ENCODE measurements around the gene KLHDC4.
"Not testable (repeated sequence)": the region's sequence is repeated elsewhere in the genome, so short reads cannot be mapped to it uniquely, and the experiment has no call there.

The KLHDC4 gene

GRCh38 chr16:87724490-87725291 lies 41.1 kb downstream of the KLHDC4 start:
- no peak overlapping the region for H3K27ac ChIP-seq
- no peak for DNase-seq (ENCODE audit: low read depth, low spot score)

GRCh38 chr16:87723226-87723623 lies 42.6 kb downstream of the KLHDC4 start:
- DNase-seq (ENCODE audit: low read depth, low spot score), result no peak
- no peak overlapping the region for H3K27ac ChIP-seq

- H3K27ac ChIP-seq, result no peak overlapping the region
- no peak for DNase-seq (ENCODE audit: low read depth, low spot score)
Observed at GRCh38 chr16:87722590-87723225, 43.1 kb downstream of the KLHDC4 start.

- no peak for DNase-seq (ENCODE audit: low read depth, low spot score)
Observed at GRCh38 chr16:87721622-87722585, 43.9 kb downstream of the KLHDC4 start.

GRCh38 chr16:87720446-87720845 lies 45.3 kb downstream of the KLHDC4 start:
- no peak for DNase-seq (ENCODE audit: low read depth, low spot score)
- no peak overlapping the region for H3K27ac ChIP-seq

More at GRCh38 chr16:87721622-87722585, 43.9 kb downstream of the KLHDC4 start:
- no peak overlapping the region for H3K27ac ChIP-seq

- not testable (repeated sequence) for DNase-seq (ENCODE audit: low read depth, low spot score); H3K27ac ChIP-seq
Observed at GRCh38 chr16:87718831-87719230, 47.0 kb downstream of the KLHDC4 start.

- DNase-seq (ENCODE audit: low read depth, low spot score), result no peak
Observed at GRCh38 chr16:87715658-87716057, 50.1 kb downstream of the KLHDC4 start.

GRCh38 chr16:87715231-87715630 lies 50.6 kb downstream of the KLHDC4 start:
- no peak overlapping the region for H3K27ac ChIP-seq
- DNase-seq (ENCODE audit: low read depth, low spot score), result no peak

More at GRCh38 chr16:87715658-87716057, 50.1 kb downstream of the KLHDC4 start:
- H3K27ac ChIP-seq, result no peak overlapping the region

GRCh38 chr16:87713451-87714229 lies 52.1 kb downstream of the KLHDC4 start:
- no peak for DNase-seq (ENCODE audit: low read depth, low spot score)
- H3K27ac ChIP-seq, result no peak overlapping the region

- DNase-seq (ENCODE audit: low read depth, low spot score), result no peak
- H3K27ac ChIP-seq, result no peak overlapping the region
Observed at GRCh38 chr16:87712184-87712762, 53.5 kb downstream of the KLHDC4 start.

- no peak overlapping the region for H3K27ac ChIP-seq
- no peak for DNase-seq (ENCODE audit: low read depth, low spot score)
Observed at GRCh38 chr16:87710887-87711286, 54.9 kb downstream of the KLHDC4 start.

- no peak overlapping the region for H3K27ac ChIP-seq
- DNase-seq (ENCODE audit: low read depth, low spot score), result no peak
Observed at GRCh38 chr16:87709677-87710076, 56.1 kb downstream of the KLHDC4 start.

- no peak for DNase-seq (ENCODE audit: low read depth, low spot score)
- no peak overlapping the region for H3K27ac ChIP-seq
Observed at GRCh38 chr16:87708881-87709638, 56.7 kb downstream of the KLHDC4 start.

GRCh38 chr16:87707714-87708580 lies 57.8 kb downstream of the KLHDC4 start:
- H3K27ac ChIP-seq, result no peak overlapping the region
- DNase-seq (ENCODE audit: low read depth, low spot score), result no peak

- H3K27ac ChIP-seq, result no peak overlapping the region
Observed at GRCh38 chr16:87707097-87707496, 58.7 kb downstream of the KLHDC4 start.

GRCh38 chr16:87706278-87707000 lies 59.3 kb downstream of the KLHDC4 start:
- no peak for DNase-seq (ENCODE audit: low read depth, low spot score)
- no peak overlapping the region for H3K27ac ChIP-seq

More at GRCh38 chr16:87707097-87707496, 58.7 kb downstream of the KLHDC4 start:
- no peak for DNase-seq (ENCODE audit: low read depth, low spot score)

GRCh38 chr16:87705771-87706277 lies 60.0 kb downstream of the KLHDC4 start:
- no peak for DNase-seq (ENCODE audit: low read depth, low spot score)
- no peak overlapping the region for H3K27ac ChIP-seq

Measured in epithelial cell of prostate (primary cell).